GM12878 (cell line): ENCODE results near the gene SNRPA1.

ENCODE experiments used
- CEBPZ ChIP-seq: fragments of 150-350 bp; IDR thresholded peaks from 2 replicates; pipeline ENCODE4 v1.6.1; 2016; ENCODE audit warnings: low read depth, low read length
- CREM ChIP-seq: IDR thresholded peaks from 2 replicates; pipeline ENCODE4 v1.6.1; 2014; ENCODE audit warnings: antibody characterized with exemption, low read depth
- ESRRA ChIP-seq: IDR thresholded peaks from 2 replicates; pipeline ENCODE4 v1.6.1; 2012; ENCODE audit warnings: mild to moderate bottlenecking, low read length, improper control_type of control experiment
- ETV6 ChIP-seq, 2 experiments: fragments of 450-650 bp in 1 of 2; IDR thresholded peaks in 1 of 2; conservative IDR thresholded peaks in 1 of 2; 2 replicates each; pipeline ENCODE4 v1.6.1; 2014; ENCODE audit warnings: antibody characterized with exemption in 1 of 2, borderline replicate concordance in 1 of 2, low read depth in 1 of 2, mild to moderate bottlenecking in 1 of 2, moderate library complexity in 1 of 2
- EZH2 ChIP-seq: IDR thresholded peaks from 2 replicates; pipeline ENCODE4 v1.6.1; 2012; ENCODE audit warnings: low read depth, mild to moderate bottlenecking, control low read depth, inconsistent platforms, low read length, borderline replicate concordance; ENCODE audit not compliant: control insufficient read depth
- FOXM1 ChIP-seq: IDR thresholded peaks from 2 replicates; pipeline ENCODE4 v1.6.1; 2012; ENCODE audit warnings: low read depth, mild to moderate bottlenecking, inconsistent platforms, low read length, moderate library complexity
- GABPA ChIP-seq: IDR thresholded peaks from 2 replicates; pipeline ENCODE4 v1.6.1; 2014; ENCODE audit warnings: antibody characterized with exemption, low read depth, mild to moderate bottlenecking, inconsistent platforms
- JUND ChIP-seq: IDR thresholded peaks from 2 replicates; pipeline ENCODE4 v1.6.1; 2012; ENCODE audit warnings: low read depth, mild to moderate bottlenecking, low read length, improper control_type of control experiment, moderate library complexity
- MYC ChIP-seq: IDR thresholded peaks from 2 replicates; pipeline ENCODE4 v1.6.1; 2011; ENCODE audit warnings: mild to moderate bottlenecking, low read length, moderate library complexity, inconsistent platforms; ENCODE audit not compliant: insufficient read depth, insufficient replicate concordance, insufficient read length, severe bottlenecking
- RAD21 ChIP-seq: IDR thresholded peaks from 2 replicates; pipeline ENCODE4 v1.6.1; 2011; ENCODE audit warnings: mild to moderate bottlenecking, low read depth, low read length, moderate library complexity; ENCODE audit not compliant: insufficient read depth
- SMC3 ChIP-seq: IDR thresholded peaks from 2 replicates; pipeline ENCODE4 v1.6.1; 2011; ENCODE audit warnings: low read length, improper control_type of control experiment, borderline replicate concordance
- TCF12 ChIP-seq: IDR thresholded peaks from 2 replicates; pipeline ENCODE4 v1.6.1; 2011; ENCODE audit warnings: low read depth, mild to moderate bottlenecking, low read length
- ZBTB4 ChIP-seq: fragments of 450-650 bp; formaldehyde crosslinking; IDR thresholded peaks from 2 replicates; pipeline ENCODE4 v1.4.0; 2022; ENCODE audit warnings: mild to moderate bottlenecking, moderate library complexity

DNA sequence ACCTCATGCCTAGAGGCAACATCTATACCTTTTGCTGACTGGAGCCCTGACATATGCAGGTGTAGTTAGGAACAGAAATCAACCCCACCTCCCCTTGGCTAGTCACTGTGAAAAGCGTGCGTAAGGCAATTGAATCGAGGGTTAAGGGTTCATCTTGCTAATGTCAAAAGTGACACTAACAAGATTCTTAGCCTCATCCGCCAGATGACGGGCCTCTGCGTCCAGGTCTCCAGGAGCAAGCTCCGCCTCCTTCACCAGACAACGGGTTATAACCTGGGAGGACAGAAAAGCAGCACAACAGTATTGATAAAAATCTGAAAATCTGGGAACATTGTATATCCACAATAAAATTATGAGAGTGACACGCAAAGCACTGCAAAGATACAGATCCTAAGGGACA, 22.5 kb downstream of the SNRPA1 start:
- TF ChIP-seq MYC (no peak), RAD21 (no peak), TCF12 (no peak), ETV6 (conservative IDR thresholded peaks at IDR 0.05 in 1 of 2, IDR thresholded peaks at IDR 0.05 in 1 of 2; ENCODE audit: borderline replicate concordance in 1 of 2, low read depth in 1 of 2) (no peak), ESRRA (no peak), SMC3 (no peak), CEBPZ (no peak), CREM (no peak), EZH2 (no peak), FOXM1 (no peak), JUND (no peak), ZBTB4 (CRISPR knock-in tag) (no peak), GABPA (no peak)
